Transverse colon (tissue), 3 donors: Measurements from ENCODE around the gene LRRTM3.

Experiments
- CTCF ChIP-seq, 5 experiments: fragments of 200-600 bp in 3 of 5; fragments of 450-650 bp in 2 of 5; sonication (generic) in 3 of 5; IDR thresholded peaks; 1 replicate in 2 of 5; 2 replicates in 3 of 5; pipeline ENCODE4 v1.5.1; 2016 to 2017; ENCODE audit warnings: antibody characterized with exemption in 5 of 5, inconsistent platforms in 3 of 5, mild to moderate bottlenecking in 2 of 5, moderate library complexity in 1 of 5
- EP300 ChIP-seq: sonication (generic); formaldehyde crosslinking; IDR thresholded peaks from one replicate; pipeline ENCODE4 v1.6.1; 2017; ENCODE audit warnings: antibody characterized with exemption, low read depth
- POLR2A ChIP-seq: fragments of 450-650 bp; IDR thresholded peaks from one replicate; pipeline ENCODE4 v1.6.1; 2016; ENCODE audit warnings: antibody characterized with exemption, mild to moderate bottlenecking, moderate library complexity

GRCh38 chr10:66881814-66882213, 44.0 kb upstream of the LRRTM3 start:
- no peak for TF ChIP-seq POLR2A
- no peak for TF ChIP-seq EP300
- TF ChIP-seq CTCF (IDR thresholded peaks at IDR 0.05) = no peak
